Endothelial cell of umbilical vein (primary cell): Measurements from ENCODE around the gene IL6R.

ENCODE experiments used
- POLR2A ChIP-seq: IDR thresholded peaks from 2 replicates; pipeline ENCODE4 v1.6.1; 2012; ENCODE audit warnings: low read depth, mild to moderate bottlenecking, control low read depth, low read length
- POLR2AphosphoS5 ChIP-seq: IDR thresholded peaks from 2 replicates; pipeline ENCODE4 v1.6.1; 2012; ENCODE audit warnings: low read depth, mild to moderate bottlenecking, control low read depth, low read length, moderate library complexity; ENCODE audit not compliant: insufficient read depth
- TF ChIP-seq, protein P1 (sequence below), 2 donors: IDR thresholded peaks; 1 replicate in 1 of 2; 2 replicates in 1 of 2; pipeline ENCODE4 v1.5.1; 2011; ENCODE audit warnings: low read length in 2 of 2, mild to moderate bottlenecking in 2 of 2, moderate library complexity in 2 of 2, control low read depth in 1 of 2, inconsistent platforms in 1 of 2, low read depth in 1 of 2; ENCODE audit not compliant: insufficient read depth in 1 of 2; ENCODE audit errors: extremely low read depth in 1 of 2
- TF ChIP-seq, protein P2 (sequence below): IDR thresholded peaks from 2 replicates; pipeline ENCODE4 v1.6.1; 2011; ENCODE audit not compliant: insufficient read depth, insufficient read length

DNA sequence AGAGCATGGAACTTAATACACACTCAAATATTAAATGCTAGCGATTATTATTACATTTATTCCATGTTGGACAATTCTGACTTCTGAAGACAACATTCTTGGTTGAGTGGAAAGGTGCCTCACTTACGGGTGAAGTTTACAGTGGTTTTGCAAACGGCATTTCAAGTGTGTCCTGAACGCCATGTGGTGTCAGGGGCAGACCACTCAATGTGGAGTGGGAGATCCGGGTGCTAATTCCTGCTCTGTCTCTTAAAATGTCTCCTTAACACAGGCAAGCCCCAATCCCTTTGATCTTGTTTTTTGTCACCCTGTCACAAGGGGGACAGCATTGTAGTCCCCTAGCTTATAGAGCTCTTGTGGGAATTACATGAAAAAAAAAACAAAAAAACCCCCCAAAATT is 91.2 kb downstream of the IL6R start:
- TF ChIP-seq POLR2A = no peak
- TF ChIP-seq, protein P1, sequence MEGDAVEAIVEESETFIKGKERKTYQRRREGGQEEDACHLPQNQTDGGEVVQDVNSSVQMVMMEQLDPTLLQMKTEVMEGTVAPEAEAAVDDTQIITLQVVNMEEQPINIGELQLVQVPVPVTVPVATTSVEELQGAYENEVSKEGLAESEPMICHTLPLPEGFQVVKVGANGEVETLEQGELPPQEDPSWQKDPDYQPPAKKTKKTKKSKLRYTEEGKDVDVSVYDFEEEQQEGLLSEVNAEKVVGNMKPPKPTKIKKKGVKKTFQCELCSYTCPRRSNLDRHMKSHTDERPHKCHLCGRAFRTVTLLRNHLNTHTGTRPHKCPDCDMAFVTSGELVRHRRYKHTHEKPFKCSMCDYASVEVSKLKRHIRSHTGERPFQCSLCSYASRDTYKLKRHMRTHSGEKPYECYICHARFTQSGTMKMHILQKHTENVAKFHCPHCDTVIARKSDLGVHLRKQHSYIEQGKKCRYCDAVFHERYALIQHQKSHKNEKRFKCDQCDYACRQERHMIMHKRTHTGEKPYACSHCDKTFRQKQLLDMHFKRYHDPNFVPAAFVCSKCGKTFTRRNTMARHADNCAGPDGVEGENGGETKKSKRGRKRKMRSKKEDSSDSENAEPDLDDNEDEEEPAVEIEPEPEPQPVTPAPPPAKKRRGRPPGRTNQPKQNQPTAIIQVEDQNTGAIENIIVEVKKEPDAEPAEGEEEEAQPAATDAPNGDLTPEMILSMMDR (IDR thresholded peaks at IDR 0.05; ENCODE audit: extremely low read depth in 1 of 2, insufficient read depth in 1 of 2, low read depth in 1 of 2, low read length in 2 of 2) = no peak
- TF ChIP-seq, protein P2, sequence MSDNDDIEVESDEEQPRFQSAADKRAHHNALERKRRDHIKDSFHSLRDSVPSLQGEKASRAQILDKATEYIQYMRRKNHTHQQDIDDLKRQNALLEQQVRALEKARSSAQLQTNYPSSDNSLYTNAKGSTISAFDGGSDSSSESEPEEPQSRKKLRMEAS = no peak
- TF ChIP-seq POLR2AphosphoS5 = no peak
